PC-3 (cell line): Measurements from ENCODE around the gene CLCA2. TPM values are rescaled to one million over a fixed set of nuclear protein-coding genes. Genes with fewer than 3 reads are reported as not detected.

Source experiments
- ATAC-seq: fragments of 200-7000 bp; cut with Tn5 transposase; 2 replicates; pipeline ENCODE4 v1.9.1; 2020; ENCODE audit warnings: mild to moderate bottlenecking, moderate library complexity
- Bru-seq: library from RNA; stranded (reverse); fragments of 400-500 nt; gene quantifications from one replicate; lab custom pipeline; 2021; lab: Mats Ljungman, UMichigan
- BruChase-seq, 2 experiments: library from RNA; stranded (reverse); fragments of 400-500 nt; gene quantifications; one replicate each; lab custom pipeline; 2021; lab: Mats Ljungman, UMichigan
- BruUV-seq: library from RNA; stranded (reverse); fragments of 400-500 nt; replicated peaks from 2 replicates; lab custom pipeline; 2021; lab: Mats Ljungman, UMichigan
- CTCF ChIA-PET: fragments of 300-600 bp; sonication (Branson Sonifier 250); formaldehyde crosslinking; loops from one replicate; lab custom pipeline; 2022; ENCODE audit warnings: antibody characterized with exemption; lab: Charles Lee
- POLR2A ChIA-PET: fragments of 300-600 bp; sonication (Branson Sonifier 250); formaldehyde crosslinking; loops from one replicate; lab custom pipeline; 2022; ENCODE audit warnings: antibody characterized with exemption; ENCODE audit not compliant: unreplicated experiment; lab: Charles Lee
- DNase-seq: peaks from one replicate; pipeline ENCODE4 v3.0.0-alpha.2; 2015
- H2AFZ ChIP-seq: fragments of 300-600 bp; sonication (generic); 2 replicates; pipeline ENCODE4 v1.6.0; 2016; ENCODE audit warnings: antibody characterized with exemption, low read length
- H3F3A ChIP-seq: fragments of 300-600 bp; sonication (generic); one replicate; pipeline ENCODE4 v1.6.0; 2017; ENCODE audit warnings: antibody characterized with exemption, low read length, control low read depth, mild to moderate bottlenecking; ENCODE audit not compliant: unreplicated experiment
- H3K27ac ChIP-seq: fragments of 300-600 bp; sonication (generic); 2 replicates; pipeline ENCODE4 v1.5.1; 2016; ENCODE audit warnings: mild to moderate bottlenecking, low read length
- H3K27me3 ChIP-seq: fragments of 300-600 bp; sonication (generic); 2 replicates; pipeline ENCODE4 v1.6.1; 2016; ENCODE audit warnings: low read length, mixed read lengths
- H3K36me3 ChIP-seq: fragments of 300-600 bp; sonication (generic); 2 replicates; pipeline ENCODE4 v1.6.1; 2016; ENCODE audit warnings: low read depth, mixed run types, low read length, mixed read lengths
- H3K4me1 ChIP-seq: fragments of 300-600 bp; sonication (generic); 2 replicates; pipeline ENCODE4 v1.5.1; 2016; ENCODE audit warnings: low read length; ENCODE audit not compliant: insufficient read depth
- H3K4me2 ChIP-seq: fragments of 300-600 bp; sonication (generic); 2 replicates; pipeline ENCODE4 v1.6.0; 2016; ENCODE audit warnings: low read length
- H3K4me3 ChIP-seq: fragments of 300-600 bp; sonication (generic); 2 replicates; pipeline ENCODE4 v1.5.1; 2016; ENCODE audit warnings: mild to moderate bottlenecking, low read length, mixed read lengths
- H3K79me2 ChIP-seq: fragments of 300-600 bp; sonication (generic); 2 replicates; pipeline ENCODE4 v1.6.1; 2017; ENCODE audit warnings: low read length, mixed read lengths
- H3K9ac ChIP-seq: fragments of 300-600 bp; sonication (generic); 2 replicates; pipeline ENCODE4 v1.6.0; 2016; ENCODE audit warnings: mild to moderate bottlenecking, low read length
- H3K9me2 ChIP-seq: fragments of 300-600 bp; sonication (generic); replicated peaks from 2 replicates; pipeline ENCODE4 v1.6.1; 2016; ENCODE audit warnings: mixed run types, low read length, mixed read lengths
- H3K9me3 ChIP-seq: fragments of 300-600 bp; sonication (generic); 2 replicates; pipeline ENCODE4 v1.6.1; 2016; ENCODE audit warnings: low read length, mixed read lengths
- H4K20me1 ChIP-seq: fragments of 300-600 bp; sonication (generic); 2 replicates; pipeline ENCODE4 v1.6.1; 2016; ENCODE audit warnings: low read length, mixed read lengths
- EZH2 ChIP-seq: fragments of 300-600 bp; sonication (generic); IDR thresholded peaks from one replicate; pipeline ENCODE4 v1.6.1; 2017; ENCODE audit warnings: antibody characterized with exemption, mild to moderate bottlenecking, low read length; ENCODE audit not compliant: unreplicated experiment
- EZH2phosphoT487 ChIP-seq: fragments of 300-600 bp; sonication (generic); IDR thresholded peaks from 2 replicates; pipeline ENCODE4 v1.6.1; 2018; ENCODE audit warnings: mild to moderate bottlenecking, antibody characterized with exemption, low read length, borderline replicate concordance
- intact Hi-C: fragments of 100-400 bp; cut with micrococcal nuclease; formaldehyde crosslinking; loops from 2 replicates; pipeline ENCODE4 v1.9.0; 2023
- long read RNA-seq: library from polyadenylated mRNA; unstranded; transcript quantifications from one replicate; pipeline ENCODE4 v2.0.0, GENCODE V29; 2021; ENCODE audit not compliant: unreplicated experiment
- total RNA-seq: library from RNA; depleted of rRNA; stranded (reverse); fragments of >200 nt; gene quantifications from 2 replicates; pipeline ENCODE4 v1.2.3, GENCODE V29; 2014; rRNA removed
- TF ChIP-seq, protein P1 (sequence below): fragments of 300-600 bp; sonication (generic); conservative IDR thresholded peaks from 2 replicates; pipeline ENCODE4 v1.5.1; 2017; ENCODE audit warnings: antibody characterized with exemption, low read depth, mild to moderate bottlenecking, low read length

The CLCA2 gene, protein sequence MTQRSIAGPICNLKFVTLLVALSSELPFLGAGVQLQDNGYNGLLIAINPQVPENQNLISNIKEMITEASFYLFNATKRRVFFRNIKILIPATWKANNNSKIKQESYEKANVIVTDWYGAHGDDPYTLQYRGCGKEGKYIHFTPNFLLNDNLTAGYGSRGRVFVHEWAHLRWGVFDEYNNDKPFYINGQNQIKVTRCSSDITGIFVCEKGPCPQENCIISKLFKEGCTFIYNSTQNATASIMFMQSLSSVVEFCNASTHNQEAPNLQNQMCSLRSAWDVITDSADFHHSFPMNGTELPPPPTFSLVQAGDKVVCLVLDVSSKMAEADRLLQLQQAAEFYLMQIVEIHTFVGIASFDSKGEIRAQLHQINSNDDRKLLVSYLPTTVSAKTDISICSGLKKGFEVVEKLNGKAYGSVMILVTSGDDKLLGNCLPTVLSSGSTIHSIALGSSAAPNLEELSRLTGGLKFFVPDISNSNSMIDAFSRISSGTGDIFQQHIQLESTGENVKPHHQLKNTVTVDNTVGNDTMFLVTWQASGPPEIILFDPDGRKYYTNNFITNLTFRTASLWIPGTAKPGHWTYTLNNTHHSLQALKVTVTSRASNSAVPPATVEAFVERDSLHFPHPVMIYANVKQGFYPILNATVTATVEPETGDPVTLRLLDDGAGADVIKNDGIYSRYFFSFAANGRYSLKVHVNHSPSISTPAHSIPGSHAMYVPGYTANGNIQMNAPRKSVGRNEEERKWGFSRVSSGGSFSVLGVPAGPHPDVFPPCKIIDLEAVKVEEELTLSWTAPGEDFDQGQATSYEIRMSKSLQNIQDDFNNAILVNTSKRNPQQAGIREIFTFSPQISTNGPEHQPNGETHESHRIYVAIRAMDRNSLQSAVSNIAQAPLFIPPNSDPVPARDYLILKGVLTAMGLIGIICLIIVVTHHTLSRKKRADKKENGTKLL
- 0.17 and 0.22 TPM in 2 replicates for total RNA-seq
- percentile 12 among the genes with signal in this experiment for Bru-seq, nascent RNA
- percentile 14 among the genes with signal in this experiment for BruChase-seq, experiment 1, labeled RNA remaining after a 6-hour chase
- percentile 18 among the genes with signal in this experiment for BruChase-seq, experiment 2, labeled RNA remaining after a 2-hour chase
- long read RNA-seq, full-length matches to known transcripts = 1 of 3 reads
- long read RNA-seq, partial matches to known transcripts = 1 of 3 reads
- long read RNA-seq, other reads (novel, unspliced or antisense) = 1 of 3 reads

DNA sequence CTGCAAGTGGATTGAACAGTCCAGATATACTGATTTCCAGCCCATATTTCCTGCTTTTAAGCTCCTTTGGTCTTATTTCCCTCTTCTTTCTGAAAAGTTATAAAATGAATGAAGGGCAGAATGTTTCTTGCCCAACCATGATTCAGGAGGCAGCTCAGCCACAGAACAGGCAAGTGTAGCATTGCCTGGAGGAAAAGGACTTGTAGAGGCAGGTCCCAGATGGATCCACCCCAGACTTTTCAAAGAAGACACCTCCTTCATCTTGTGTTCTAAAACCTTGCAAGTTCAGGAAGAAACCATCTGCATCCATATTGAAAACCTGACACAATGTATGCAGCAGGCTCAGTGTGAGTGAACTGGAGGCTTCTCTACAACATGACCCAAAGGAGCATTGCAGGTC lies at the start of gene CLCA2:
Gene CLCA2, plus strand, starts transcription at position 299 of the 400 bp plus-strand sequence. Its CDS starts 77 bp downstream, at position 376.
- no peak for DNase-seq
- Histone ChIP-seq H3K27ac (no peak within 1 kb of the TSS), H4K20me1 (no peaks in the 10 kb centered on the region), H3K9me2 (no peaks in the 10 kb centered on the region), H3K27me3 (no peaks in the 10 kb centered on the region), H3K79me2 (no peaks in the 10 kb centered on the region), H2AFZ (no peak within 1 kb of the TSS), H3K4me3 (no peak within 1 kb of the TSS), H3K9me3 (no peaks in the 10 kb centered on the region), H3K4me1 (peaks cover 41% of the 10 kb centered on the region), H3F3A (no peaks in the 10 kb centered on the region), H3K4me2 (no peak within 1 kb of the TSS), H3K9ac (no peak within 1 kb of the TSS), H3K36me3 (no peaks in the 10 kb centered on the region)
- intact Hi-C loops = no loop called here
- POLR2A ChIA-PET = no interaction called here
- TF ChIP-seq, protein P1, sequence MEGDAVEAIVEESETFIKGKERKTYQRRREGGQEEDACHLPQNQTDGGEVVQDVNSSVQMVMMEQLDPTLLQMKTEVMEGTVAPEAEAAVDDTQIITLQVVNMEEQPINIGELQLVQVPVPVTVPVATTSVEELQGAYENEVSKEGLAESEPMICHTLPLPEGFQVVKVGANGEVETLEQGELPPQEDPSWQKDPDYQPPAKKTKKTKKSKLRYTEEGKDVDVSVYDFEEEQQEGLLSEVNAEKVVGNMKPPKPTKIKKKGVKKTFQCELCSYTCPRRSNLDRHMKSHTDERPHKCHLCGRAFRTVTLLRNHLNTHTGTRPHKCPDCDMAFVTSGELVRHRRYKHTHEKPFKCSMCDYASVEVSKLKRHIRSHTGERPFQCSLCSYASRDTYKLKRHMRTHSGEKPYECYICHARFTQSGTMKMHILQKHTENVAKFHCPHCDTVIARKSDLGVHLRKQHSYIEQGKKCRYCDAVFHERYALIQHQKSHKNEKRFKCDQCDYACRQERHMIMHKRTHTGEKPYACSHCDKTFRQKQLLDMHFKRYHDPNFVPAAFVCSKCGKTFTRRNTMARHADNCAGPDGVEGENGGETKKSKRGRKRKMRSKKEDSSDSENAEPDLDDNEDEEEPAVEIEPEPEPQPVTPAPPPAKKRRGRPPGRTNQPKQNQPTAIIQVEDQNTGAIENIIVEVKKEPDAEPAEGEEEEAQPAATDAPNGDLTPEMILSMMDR = no peak
- TF ChIP-seq EZH2 = no peak
- no peak for TF ChIP-seq EZH2phosphoT487
- no peak for ATAC-seq
- BruUV-seq = no TSS peak
- CTCF ChIA-PET = no interaction called here

DNA sequence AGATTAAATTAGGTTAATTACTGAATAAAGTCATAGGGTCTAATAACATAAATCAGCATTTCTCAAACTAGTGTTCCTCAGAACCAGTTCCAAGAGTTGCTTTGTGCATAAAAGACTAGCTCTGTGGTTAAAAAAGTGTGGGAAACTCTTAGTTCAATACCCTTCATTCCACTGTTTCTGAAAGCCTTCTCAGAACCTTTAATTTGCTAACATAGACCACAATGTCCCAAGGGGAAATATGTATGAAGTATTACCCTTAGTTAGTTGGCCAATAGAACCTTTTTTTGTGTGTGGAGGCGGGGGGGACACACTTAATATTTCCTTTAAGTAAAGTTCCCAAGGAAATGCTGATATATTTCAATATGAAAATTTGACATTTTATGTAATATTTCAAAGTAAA lies 48.3 kb upstream of the CLCA2 start:
- Histone ChIP-seq H3F3A (no peaks in the 10 kb centered on the region), H3K4me3 (no peak overlapping the region), H3K27me3 (no peaks in the 10 kb centered on the region), H3K79me2 (no peaks in the 10 kb centered on the region), H3K27ac (no peak overlapping the region), H3K9me3 (no peaks in the 10 kb centered on the region), H3K36me3 (peaks cover 10% of the 10 kb centered on the region), H2AFZ (no peak overlapping the region), H3K4me2 (no peak overlapping the region), H3K9ac (no peak overlapping the region), H3K9me2 (no peaks in the 10 kb centered on the region), H4K20me1 (no peaks in the 10 kb centered on the region), H3K4me1 (no peaks in the 10 kb centered on the region)
- TF ChIP-seq EZH2 = no peak
- no peak for TF ChIP-seq EZH2phosphoT487
- TF ChIP-seq, protein P1 = no peak
- CTCF ChIA-PET = no interaction called here
- BruUV-seq = no TSS peak
- no peak for ATAC-seq
- intact Hi-C loops = no loop called here
- POLR2A ChIA-PET = no interaction called here
- no peak for DNase-seq
